HG02973 (cell line): ENCODE measurements around the gene TNFRSF13B.
"Not testable (repeated sequence)": the region's sequence is repeated elsewhere in the genome, so short reads cannot be mapped to it uniquely, and the experiment has no call there.

ENCODE experiments used
- ATAC-seq: cut with Tn5 transposase; IDR thresholded peaks from one replicate; pipeline ENCODE4 v1.9.1; 2021; ENCODE audit warnings: moderate library complexity; ENCODE audit not compliant: unreplicated experiment

TNFRSF13B gene

DNA sequence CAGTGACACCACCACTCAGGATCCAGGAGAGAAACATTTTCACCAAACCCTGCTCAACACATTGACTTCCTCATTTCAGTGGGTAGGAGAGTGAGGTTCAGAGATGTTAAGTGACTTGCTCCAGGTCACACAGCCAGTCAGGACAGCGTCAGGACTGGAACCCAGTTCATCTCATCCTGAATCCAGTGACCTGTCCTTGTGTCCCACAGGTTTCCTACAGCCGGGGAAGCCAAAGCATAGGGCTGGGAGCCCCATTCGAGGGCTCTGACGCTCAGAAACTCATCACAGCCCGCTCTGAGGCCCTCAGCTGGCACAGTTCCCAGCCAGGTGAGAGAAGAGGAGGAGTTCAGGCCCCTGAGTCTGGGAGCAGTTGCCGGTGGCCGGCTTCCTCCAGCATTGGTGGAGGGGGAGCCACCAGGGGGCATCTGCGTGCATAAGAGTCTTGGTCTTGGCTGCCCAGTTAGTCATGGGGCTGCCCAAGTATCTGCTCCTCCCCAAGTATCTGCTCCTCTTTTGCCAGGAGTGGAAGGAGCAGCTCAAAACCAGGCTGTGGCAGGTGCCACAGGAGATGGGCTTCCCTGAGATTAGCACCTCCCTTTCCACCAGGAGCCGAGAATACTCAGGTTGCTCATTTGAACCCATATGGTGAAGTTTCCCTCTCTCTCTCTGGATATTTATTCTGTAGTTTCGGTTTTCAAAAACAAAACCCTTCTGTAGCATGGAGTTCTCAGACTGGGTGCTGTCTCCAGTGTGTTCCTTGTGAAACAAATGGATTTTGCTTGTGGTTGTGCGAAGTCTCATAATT lies 56.0 kb downstream of the TNFRSF13B start:
- no peak for ATAC-seq

DNA sequence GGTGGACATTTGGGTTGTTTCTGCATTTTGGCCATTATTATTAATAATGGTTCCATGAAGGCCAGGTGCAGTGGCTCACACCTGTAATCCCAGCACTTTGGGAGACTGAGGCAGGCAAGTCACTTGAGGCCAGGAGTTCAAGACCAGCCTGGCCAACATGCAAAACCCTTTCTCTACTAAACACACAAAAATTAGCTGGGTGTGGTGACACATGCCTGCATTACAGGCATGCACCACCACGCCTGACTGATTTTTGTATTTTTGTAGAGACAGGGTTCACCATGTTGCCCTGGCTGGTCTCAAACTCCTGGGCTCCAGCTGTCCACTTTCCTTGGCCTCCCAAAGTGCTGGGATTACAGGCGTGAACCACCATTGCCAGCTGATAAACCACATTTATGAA lies 58.5 kb downstream of the TNFRSF13B start:
- no peak for ATAC-seq

GRCh38 chr17:16912021-16912962 lies 59.6 kb downstream of the TNFRSF13B start:
- ATAC-seq: no peak

- ATAC-seq: no peak
Observed at GRCh38 chr17:16911141-16911937, 60.6 kb downstream of the TNFRSF13B start.

DNA sequence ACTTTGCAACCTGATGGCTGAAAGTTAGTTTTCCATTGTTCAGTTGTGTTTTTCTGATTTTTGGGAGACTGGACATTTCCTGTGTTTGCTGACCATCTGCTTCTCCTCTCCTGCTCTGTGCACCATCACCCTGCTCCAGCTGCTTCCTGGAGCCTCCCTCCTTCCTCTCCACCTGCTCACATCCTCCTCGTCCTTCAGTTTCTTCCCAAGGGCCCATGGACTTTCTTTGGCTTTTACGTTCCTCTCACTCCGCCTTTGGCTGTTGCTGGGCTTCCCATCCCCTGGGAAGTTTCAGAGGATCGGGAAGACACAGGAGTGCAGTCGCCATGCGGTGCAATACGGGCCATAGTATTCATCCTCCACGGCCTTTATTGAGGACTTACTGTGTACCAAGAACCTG lies 61.6 kb downstream of the TNFRSF13B start:
- no peak for ATAC-seq

DNA sequence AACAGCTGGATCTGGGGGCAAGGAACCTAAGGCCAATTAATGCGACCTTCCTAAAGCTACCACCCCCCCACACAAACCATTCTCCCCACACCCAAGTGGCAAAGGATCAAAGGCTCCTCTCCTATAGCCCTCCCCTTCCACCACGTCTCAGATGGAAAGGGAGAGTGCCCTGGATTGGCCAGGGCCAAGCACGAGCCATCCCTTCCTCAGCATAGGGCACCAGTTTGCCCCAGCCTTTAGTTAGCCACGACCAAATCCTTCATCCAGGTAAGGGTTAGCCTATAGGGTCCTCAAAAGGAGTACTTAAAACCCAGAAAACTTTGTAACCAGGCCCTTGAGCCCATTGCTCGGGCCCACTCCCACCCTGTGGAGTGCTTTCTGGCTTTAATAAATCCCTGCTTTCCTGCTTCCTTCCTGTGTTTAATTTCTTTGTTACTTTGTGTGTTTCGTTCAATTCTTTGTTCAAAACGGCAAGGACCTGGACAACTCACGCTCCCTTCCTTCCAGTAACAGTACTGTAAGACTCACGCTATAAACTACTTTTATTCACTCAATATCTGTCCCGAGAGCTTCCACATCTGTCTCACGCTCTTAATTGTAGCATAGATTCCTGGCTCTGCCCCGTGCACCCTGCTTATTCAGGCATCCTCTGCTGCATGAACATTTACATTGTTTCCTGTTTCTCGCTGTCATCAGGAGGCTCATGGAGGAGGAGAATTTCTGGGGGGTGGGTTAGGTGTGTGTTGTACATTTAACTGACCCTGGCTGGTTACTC lies 62.3 kb downstream of the TNFRSF13B start:
- ATAC-seq: no peak

- no peak for ATAC-seq
Observed at GRCh38 chr17:16908273-16908672, 63.6 kb downstream of the TNFRSF13B start.

DNA sequence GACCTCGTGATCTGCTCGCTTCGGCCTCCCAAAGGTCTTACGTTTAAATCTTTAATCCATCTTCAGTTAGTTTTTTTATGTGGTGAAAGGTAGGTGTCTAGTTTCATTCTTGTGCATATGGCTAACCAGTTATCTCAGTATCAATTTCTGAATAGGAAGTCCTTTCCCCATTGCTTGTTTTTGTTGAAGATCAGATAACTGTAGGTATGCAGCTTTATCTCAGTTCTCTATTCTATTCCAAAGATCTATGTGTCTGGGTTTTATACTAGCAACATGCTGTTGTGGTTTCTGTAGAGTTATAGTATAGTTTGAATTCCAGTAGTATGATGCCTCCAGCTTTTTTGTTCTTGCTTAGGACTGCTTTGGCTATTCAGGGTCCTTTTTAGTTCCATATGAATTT lies 65.2 kb downstream of the TNFRSF13B start:
- ATAC-seq: no peak

DNA sequence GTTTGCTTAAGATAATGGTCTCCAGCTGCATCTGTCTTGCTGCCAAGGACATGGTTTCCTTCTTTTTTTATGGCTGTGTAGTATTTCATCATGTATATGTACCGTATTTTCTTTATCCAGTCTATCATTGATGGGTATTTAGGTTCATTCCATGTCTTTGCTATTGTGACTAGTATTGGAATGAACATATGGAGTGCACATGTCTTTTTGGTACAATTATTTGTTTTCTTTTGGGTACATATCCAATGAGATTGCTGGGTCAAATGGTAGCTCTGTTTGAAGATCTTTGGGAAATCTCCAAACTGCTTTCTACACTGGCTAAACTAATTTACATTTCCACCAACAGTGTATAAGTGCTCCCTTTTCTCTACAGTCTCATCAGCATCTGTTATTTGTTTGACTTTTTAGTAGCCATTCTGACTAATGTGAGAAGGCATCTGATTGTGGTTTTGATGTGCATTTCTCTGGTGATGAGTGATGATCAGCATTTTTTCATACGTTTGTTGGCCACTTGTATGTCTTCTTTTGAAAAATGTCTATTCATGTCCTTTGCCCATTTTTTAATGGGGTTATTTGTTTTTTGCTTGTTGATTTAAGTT lies 66.2 kb downstream of the TNFRSF13B start:
- ATAC-seq: no peak

DNA sequence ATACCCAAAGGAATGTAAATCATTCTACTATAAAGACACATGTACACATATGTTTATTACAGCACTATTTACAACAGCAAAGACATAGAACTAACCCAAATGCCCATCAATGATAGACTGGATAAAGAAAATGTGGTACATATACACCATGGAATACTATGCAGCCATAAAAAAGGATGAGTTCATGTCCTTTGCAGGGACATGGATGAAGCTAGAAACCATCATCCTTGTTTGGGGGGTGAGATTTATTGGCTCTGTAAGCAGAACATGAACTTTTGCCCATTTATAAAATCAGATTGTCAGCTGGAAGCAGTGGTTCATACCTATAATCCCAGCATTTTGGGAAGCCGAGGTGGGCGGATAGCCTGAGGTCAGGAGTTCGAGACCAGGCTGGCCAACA lies 68.8 kb downstream of the TNFRSF13B start:
- not testable (repeated sequence) for ATAC-seq

- ATAC-seq: no peak
Observed at GRCh38 chr17:16900288-16900882, 71.5 kb downstream of the TNFRSF13B start.

DNA sequence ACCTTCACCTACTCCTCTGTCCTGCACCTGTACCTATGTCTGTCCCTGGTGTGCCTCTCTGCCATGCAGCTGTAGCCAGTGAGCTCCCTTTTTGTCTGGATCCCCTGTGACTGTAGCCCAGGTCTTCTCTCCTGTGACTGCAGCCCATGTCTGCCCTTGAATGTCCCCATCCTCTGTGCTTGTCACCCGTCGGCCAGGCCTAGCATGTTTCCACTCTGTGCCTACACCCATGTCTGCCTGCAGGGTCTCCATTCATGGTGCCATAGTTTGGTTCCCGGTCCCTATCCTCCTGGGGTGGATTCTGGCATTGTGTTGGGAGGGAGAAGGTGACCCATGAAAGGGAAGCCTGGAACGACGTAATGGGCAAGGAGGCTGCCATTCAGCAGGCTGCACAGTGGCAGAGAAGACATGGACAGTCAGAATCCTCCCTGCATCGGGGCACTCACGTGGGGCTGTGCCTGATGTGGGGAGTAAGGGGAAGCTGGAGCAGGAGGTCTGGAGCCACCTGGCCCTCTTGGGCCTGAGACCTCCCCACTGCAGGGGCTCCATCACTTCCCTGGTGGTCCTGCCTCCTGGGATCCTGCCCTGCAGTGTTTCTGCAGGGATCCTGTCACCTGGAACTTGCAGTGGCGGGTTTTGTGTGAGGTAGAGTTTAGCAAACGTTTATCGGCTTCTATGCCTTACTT lies 74.6 kb downstream of the TNFRSF13B start:
- not testable (repeated sequence) for ATAC-seq

DNA sequence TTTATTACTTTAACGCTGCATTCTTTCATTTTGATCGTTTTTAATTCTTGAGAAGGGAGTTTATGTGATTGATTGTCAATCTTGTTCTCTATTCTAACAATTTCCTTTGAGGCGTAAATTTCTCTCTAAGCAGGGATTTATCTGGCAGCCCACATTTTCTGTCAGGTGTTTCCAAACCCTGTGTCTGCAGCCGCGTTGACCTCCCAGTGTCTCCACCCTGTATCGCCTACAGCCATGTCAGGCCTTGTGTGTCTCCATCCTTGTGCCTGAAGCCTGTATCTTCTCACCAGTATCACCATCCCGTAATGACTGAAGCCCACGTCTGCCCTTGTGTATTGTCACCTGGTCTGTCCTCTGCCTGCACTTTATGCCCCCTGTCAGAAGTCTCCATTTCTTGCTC lies 75.7 kb downstream of the TNFRSF13B start:
- ATAC-seq: not testable (repeated sequence)

DNA sequence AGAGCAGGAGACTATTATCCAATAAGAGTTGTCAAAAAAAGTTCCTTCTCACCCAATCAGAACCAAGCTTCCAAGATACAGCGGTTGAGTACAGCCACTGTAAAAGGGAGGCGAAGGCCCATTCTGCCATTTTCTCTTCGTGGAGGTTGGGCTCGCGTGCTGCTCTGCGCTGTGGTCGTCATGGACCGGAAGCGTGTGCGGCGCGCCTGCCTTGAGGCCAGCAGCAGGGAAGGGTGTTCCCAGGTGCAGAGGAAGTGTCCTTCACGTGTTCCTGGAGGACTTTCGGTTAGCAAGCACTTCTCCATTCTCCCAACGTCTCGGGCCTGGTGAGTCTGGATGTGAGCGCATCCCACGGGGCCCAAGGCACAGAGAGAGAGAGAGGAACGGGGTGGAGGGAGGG lies 78.4 kb downstream of the TNFRSF13B start:
- not testable (repeated sequence) for ATAC-seq

DNA sequence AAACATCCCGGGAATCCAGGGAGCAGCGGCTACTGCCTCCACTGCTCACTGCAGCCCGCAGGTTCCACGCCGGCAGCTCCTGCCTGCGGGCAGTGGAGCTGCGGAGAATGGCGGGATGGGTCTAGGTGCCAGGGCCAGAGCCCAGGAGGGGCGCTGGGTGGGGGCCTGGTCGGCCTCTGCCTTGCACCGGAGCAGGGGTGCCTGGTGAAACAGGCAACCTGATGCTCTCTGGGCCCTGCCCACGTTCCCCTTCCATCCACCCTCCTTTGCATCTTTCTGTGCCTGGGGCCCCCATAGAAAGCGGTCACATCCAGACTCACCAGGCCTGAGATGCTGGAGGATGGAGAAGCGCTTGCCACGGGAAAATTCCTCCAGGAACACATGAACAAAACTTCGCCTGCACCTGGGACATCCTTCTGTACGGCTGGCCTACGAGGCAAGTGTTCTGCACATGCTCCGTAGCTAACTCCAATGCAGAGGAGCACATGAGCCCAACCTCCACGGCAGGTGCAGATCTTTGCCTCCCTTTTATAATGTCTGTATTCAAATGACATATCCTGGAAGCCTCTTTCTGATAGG lies 79.0 kb downstream of the TNFRSF13B start:
- ATAC-seq: not testable (repeated sequence)

DNA sequence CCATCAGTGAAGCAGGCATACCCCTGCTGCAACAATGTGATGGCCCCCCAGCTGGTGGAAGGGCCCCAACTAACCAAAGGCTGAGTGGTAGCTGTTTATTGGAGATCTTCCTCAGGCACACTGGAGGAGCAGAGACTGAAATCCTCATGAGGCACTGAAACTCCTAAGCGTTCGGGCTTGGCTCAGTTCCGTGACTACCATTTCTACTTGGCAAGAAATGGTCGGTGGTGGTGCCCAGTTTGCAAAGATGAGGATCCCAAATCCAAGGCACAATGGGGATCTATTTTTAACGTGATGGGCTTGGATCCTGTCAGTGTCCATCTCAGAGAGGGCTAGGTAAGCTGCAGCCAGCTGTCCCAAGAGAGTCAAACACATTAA lies 82.8 kb downstream of the TNFRSF13B start:
- ATAC-seq: no peak
